DOHH2 (cell line): ENCODE data around the gene FAM47B.

Source experiments
- H3F3A ChIP-seq: fragments of 200-600 bp; sonication (generic), shearing (Covaris generic); 2 replicates; pipeline ENCODE4 v1.6.0; 2016; ENCODE audit warnings: antibody characterized with exemption, mild to moderate bottlenecking; ENCODE audit not compliant: control insufficient read depth, insufficient read depth
- H3K27ac ChIP-seq: fragments of 200-600 bp; sonication (generic); 2 replicates; pipeline ENCODE4 v1.5.1; 2014; ENCODE audit warnings: low read depth, mild to moderate bottlenecking, low read length, moderate library complexity
- H3K27me3 ChIP-seq: fragments of 200-600 bp; sonication (generic); 2 replicates; pipeline ENCODE4 v1.6.1; 2014; ENCODE audit warnings: mild to moderate bottlenecking, low read length, mixed read lengths; ENCODE audit not compliant: control insufficient read depth
- H3K36me3 ChIP-seq: fragments of 200-600 bp; sonication (generic); 2 replicates; pipeline ENCODE4 v1.6.1; 2014; ENCODE audit warnings: mild to moderate bottlenecking, low read length, moderate library complexity, mixed read lengths; ENCODE audit not compliant: control insufficient read depth
- H3K4me1 ChIP-seq: fragments of 200-600 bp; sonication (generic); 2 replicates; pipeline ENCODE4 v1.6.1; 2014; ENCODE audit warnings: mild to moderate bottlenecking, low read length, mixed read lengths; ENCODE audit not compliant: control insufficient read depth
- H3K4me2 ChIP-seq: fragments of 200-600 bp; sonication (generic); 2 replicates; pipeline ENCODE4 v1.6.0; 2014; ENCODE audit warnings: mild to moderate bottlenecking, low read length, moderate library complexity
- H3K4me3 ChIP-seq: fragments of 200-600 bp; sonication (generic); 2 replicates; pipeline ENCODE4 v1.5.1; 2014; ENCODE audit warnings: mild to moderate bottlenecking, low read length, mixed read lengths
- H3K79me2 ChIP-seq: fragments of 200-600 bp; sonication (generic); 2 replicates; pipeline ENCODE4 v1.6.1; 2014; ENCODE audit warnings: mild to moderate bottlenecking, low read length, mixed read lengths; ENCODE audit not compliant: control insufficient read depth
- H3K9me2 ChIP-seq: fragments of 200-600 bp; sonication (generic); replicated peaks from 2 replicates; pipeline ENCODE4 v1.6.1; 2014; ENCODE audit warnings: mild to moderate bottlenecking, low read length, mixed read lengths; ENCODE audit not compliant: control insufficient read depth
- H3K9me3 ChIP-seq: fragments of 200-600 bp; sonication (generic); 2 replicates; pipeline ENCODE4 v1.6.1; 2014; ENCODE audit warnings: antibody characterized with exemption, low read length, mixed read lengths; ENCODE audit not compliant: control insufficient read depth, insufficient read depth
- H4K20me1 ChIP-seq: fragments of 200-600 bp; sonication (generic); 2 replicates; pipeline ENCODE4 v1.6.0; 2014; ENCODE audit warnings: low read depth, mild to moderate bottlenecking, antibody characterized with exemption, low read length, moderate library complexity; ENCODE audit not compliant: control insufficient read depth, insufficient read depth
- CTCF ChIP-seq: fragments of 200-600 bp; sonication (generic); IDR thresholded peaks from one replicate; pipeline ENCODE4 v1.5.1; 2014; ENCODE audit warnings: antibody characterized with exemption, mild to moderate bottlenecking, low read depth, low read length; ENCODE audit not compliant: poor library complexity, severe bottlenecking
- EZH2phosphoT487 ChIP-seq: fragments of 200-600 bp; sonication (generic); IDR thresholded peaks from 2 replicates; pipeline ENCODE4 v1.6.1; 2017; ENCODE audit warnings: borderline replicate concordance, mild to moderate bottlenecking, antibody characterized with exemption, low read length, moderate library complexity, mixed read lengths

Gene FAM47B

DNA sequence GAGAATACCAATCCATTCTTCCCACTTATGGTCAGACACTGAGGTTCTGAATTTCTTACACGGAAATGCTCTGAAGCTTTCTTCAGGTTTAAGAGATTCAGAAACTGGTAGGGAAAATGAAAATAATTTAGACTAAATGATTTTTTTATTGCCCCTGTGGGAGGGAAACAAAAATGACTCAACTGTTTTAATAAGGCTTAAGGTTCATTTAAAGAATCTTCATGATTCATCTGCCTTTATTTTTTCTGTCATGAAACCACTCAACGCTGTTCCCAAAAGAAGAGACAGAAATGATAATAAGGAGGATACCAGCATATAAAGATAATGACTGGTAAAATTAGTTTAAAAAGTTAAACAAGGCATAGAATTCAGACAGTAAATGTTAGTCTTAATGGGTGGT, 39.3 kb upstream of the FAM47B start:
- H3K27me3 ChIP-seq: no peaks in the 10 kb centered on the region
- H3K36me3 ChIP-seq: no peaks in the 10 kb centered on the region
- no peaks in the 10 kb centered on the region for H4K20me1 ChIP-seq
- no peak for TF ChIP-seq EZH2phosphoT487
- H3K4me3 ChIP-seq: no peak overlapping the region
- H3K4me2 ChIP-seq: no peak overlapping the region
- H3K79me2 ChIP-seq: no peaks in the 10 kb centered on the region
- H3K9me3 ChIP-seq: no peaks in the 10 kb centered on the region
- no peaks in the 10 kb centered on the region for H3K9me2 ChIP-seq
- no peaks in the 10 kb centered on the region for H3K4me1 ChIP-seq
- H3F3A ChIP-seq: no peaks in the 10 kb centered on the region
- H3K27ac ChIP-seq: no peak overlapping the region

DNA sequence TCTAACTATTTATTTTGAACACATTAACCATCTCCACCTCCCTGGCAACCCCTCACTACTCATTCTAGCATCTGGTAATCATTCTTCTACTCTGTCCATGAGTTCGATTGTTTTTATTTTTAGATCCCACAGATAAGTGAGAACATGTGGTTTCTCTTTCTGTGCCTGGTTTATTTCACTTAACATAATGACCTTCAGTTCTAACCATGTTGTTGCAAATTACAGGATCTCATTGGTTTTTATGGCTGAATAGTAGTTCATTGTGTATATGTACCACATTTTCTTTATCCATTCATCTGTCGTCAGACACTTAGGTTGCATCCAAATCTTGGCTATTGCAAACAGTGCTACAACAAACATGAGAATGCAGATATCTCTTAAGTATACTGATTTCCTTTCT, 33.4 kb upstream of the FAM47B start:
- no peaks in the 10 kb centered on the region for H3K36me3 ChIP-seq
- H3K27ac ChIP-seq: no peak overlapping the region
- no peaks in the 10 kb centered on the region for H3K9me2 ChIP-seq
- no peaks in the 10 kb centered on the region for H3K9me3 ChIP-seq
- no peak overlapping the region for H3K4me2 ChIP-seq
- no peaks in the 10 kb centered on the region for H3K27me3 ChIP-seq
- no peak overlapping the region for H3K4me3 ChIP-seq
- TF ChIP-seq EZH2phosphoT487 (no peak), CTCF (no peak)
- no peaks in the 10 kb centered on the region for H3K4me1 ChIP-seq
- no peaks in the 10 kb centered on the region for H3F3A ChIP-seq
- H4K20me1 ChIP-seq: no peaks in the 10 kb centered on the region
- no peaks in the 10 kb centered on the region for H3K79me2 ChIP-seq

GRCh38 chrX:34915463-34916225, 27.0 kb upstream of the FAM47B start:
- no peaks in the 10 kb centered on the region for H3F3A ChIP-seq
- H3K4me3 ChIP-seq: no peak overlapping the region
- no peaks in the 10 kb centered on the region for H3K9me3 ChIP-seq

More at GRCh38 chrX:34915463-34916225, 27.0 kb upstream of the FAM47B start:
- Histone ChIP-seq H3K9me2 (no peaks in the 10 kb centered on the region), H3K4me2 (no peak overlapping the region), H3K79me2 (no peaks in the 10 kb centered on the region), H3K4me1 (no peaks in the 10 kb centered on the region), H4K20me1 (no peaks in the 10 kb centered on the region), H3K36me3 (no peaks in the 10 kb centered on the region), H3K27ac (no peak overlapping the region), H3K27me3 (no peaks in the 10 kb centered on the region)
- TF ChIP-seq EZH2phosphoT487 (no peak), CTCF (no peak)
